ENCODE measurements around the gene DNAI7. TPM values are rescaled to one million over a fixed set of nuclear protein-coding genes. Genes with fewer than 3 reads are reported as not detected.

The DNAI7 gene
- total RNA-seq, 2 donors from 2014 or later = 0.17 TPM; not detected in 1

DNA sequence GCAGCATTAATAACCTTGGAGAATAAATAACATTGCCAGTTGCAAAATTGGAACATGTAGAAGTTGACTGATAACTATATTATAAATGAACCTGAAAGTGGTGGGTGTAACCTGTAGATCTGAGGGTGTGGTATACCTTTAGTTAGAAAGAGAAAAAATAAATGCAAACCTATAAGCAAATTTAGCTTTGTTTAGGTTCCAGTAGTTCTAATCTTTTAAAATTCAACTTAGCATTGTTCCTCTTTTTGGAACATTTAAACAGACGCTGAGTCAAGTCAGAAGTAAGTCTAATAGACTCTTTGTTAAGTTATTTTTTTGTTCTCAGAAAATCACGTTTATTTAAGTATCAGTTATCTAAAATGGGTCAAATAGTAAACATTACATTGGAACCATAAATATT lies 120.0 kb downstream of the DNAI7 start:
- DNase-seq = no peak
- Mint-ChIP-seq H3K4me3 (no peak overlapping the region), H3K9me3 (no peaks in the 10 kb centered on the region), H3K27me3 (ENCODE audit: low read depth) (no peaks in the 10 kb centered on the region), H3K27ac (no peak overlapping the region), H3K36me3 (ENCODE audit: insufficient read depth in 2 of 2) (peaks cover 2 to 30% of the 10 kb centered on the region in 2 donors), H3K4me1 (ENCODE audit: low read depth) (peaks cover 17% of the 10 kb centered on the region)
- no peak for ATAC-seq (replicated peaks in 1 of 2)

DNA sequence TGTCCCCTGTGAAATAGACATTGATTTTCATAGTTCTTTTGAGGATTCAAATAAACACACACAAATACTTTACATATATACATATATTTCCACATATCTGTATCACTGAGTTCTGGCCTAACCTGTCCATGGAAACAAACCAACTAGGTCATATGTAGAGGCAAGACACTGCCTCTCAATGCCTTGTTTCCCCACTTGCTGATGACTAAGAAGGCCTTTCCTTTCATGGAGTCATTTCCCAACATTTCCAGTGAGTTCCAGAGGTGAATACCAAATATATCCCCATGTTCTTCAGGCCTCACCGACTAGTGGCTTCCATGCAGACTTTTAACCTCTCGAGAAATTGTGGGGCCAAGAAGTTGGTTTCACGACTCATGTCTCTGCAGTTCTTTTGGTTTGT lies 120.8 kb downstream of the DNAI7 start:
- no peak for DNase-seq
- Mint-ChIP-seq H3K27ac (peak overlapping the region; percentile 8), H3K36me3 (ENCODE audit: insufficient read depth in 2 of 2) (peaks cover 2 to 34% of the 10 kb centered on the region in 2 donors), H3K4me1 (ENCODE audit: low read depth) (peaks cover 23% of the 10 kb centered on the region), H3K9me3 (no peaks in the 10 kb centered on the region), H3K4me3 (no peak overlapping the region), H3K27me3 (ENCODE audit: low read depth) (no peaks in the 10 kb centered on the region)
- ATAC-seq (replicated peaks in 1 of 2) = no peak

DNA sequence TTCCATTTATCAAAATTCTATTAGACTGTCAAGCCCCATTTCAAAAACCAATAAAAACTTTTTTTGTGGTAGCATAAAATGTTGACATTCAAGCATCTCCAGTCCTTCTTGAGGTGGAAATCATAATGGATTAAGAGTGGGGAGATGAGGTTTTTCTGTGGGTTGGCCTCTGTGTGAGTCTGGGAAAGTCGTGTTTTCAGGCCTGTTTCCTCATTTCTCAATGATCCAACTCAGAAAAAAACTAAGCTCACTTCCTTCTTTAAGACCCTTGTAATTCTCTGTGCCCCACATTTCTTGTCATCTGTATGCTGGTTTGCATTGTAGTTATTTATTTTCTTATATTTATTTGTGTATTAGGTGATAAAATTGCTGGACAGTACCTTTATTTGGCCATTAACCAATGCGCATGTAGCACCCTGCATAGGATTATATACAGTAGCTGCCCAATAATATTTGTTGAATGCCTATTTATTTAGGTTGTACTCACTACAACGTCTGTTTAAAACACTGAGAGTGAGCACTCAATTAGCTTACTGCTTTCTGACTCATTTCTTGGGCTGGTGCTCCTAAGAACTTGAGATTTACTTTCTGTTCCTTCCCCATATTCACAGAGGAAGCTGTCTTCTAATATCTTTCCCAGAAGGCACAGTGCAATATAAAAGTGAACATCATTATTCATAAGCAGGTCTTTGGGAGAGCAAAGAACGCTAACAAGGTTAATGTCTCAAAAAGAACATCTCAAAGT lies 121.9 kb downstream of the DNAI7 start:
- H3K4me3 Mint-ChIP-seq = no peak overlapping the region
- H3K36me3 Mint-ChIP-seq (ENCODE audit: insufficient read depth in 2 of 2) = peaks cover 2 to 37% of the 10 kb centered on the region in 2 donors
- ATAC-seq (replicated peaks in 1 of 2) = no peak
- peaks cover 29% of the 10 kb centered on the region for H3K4me1 Mint-ChIP-seq (ENCODE audit: low read depth)
- no peaks in the 10 kb centered on the region for H3K9me3 Mint-ChIP-seq
- no peak for DNase-seq
- H3K27ac Mint-ChIP-seq = no peak overlapping the region
- no peaks in the 10 kb centered on the region for H3K27me3 Mint-ChIP-seq (ENCODE audit: low read depth)

DNA sequence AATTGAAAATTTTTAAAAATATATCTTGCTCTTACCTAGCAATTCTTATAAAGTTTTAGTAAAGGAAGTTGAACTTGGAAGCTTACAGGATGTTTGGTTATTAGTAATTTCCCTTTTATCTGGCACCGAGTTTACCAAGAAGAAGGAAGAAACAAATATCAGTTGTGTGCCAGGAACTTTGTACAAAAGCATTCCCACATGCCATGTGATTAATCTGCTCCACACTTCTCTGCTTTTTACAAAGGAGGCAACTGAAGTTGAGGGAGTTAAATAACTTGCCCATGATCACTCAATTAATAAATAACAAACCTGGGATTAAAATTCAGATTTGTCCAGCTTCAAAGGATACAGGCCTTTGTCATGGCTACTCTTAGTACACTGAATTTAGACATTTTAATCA lies 123.6 kb downstream of the DNAI7 start:
- H3K4me1 Mint-ChIP-seq (ENCODE audit: low read depth) = peaks cover 34% of the 10 kb centered on the region
- no peaks in the 10 kb centered on the region for H3K27me3 Mint-ChIP-seq (ENCODE audit: low read depth)
- peaks cover 6 to 47% of the 10 kb centered on the region in 2 donors for H3K36me3 Mint-ChIP-seq (ENCODE audit: insufficient read depth in 2 of 2)
- ATAC-seq (replicated peaks in 1 of 2) (no peak), DNase-seq (no peak)
- no peak overlapping the region for H3K27ac Mint-ChIP-seq
- H3K4me3 Mint-ChIP-seq = no peak overlapping the region
- H3K9me3 Mint-ChIP-seq = no peaks in the 10 kb centered on the region

DNA sequence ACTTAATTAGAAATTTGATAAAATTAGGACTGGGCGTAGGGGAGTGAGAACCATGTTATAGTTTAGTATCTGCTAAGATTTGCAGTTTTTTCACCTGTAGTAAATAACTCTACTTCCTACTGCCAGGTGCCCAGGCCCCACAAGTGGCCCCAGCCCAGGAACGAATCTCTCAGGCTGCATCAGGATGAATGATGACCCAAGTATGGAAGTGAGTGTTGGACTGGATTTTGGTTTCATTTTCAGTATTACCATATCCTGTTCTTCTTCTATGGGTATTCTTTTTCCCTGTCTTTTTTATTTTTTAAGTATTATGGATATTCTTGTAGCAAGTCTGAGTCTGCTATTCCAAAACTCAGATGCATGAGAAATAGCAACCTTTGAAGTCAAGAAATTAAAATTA lies 125.7 kb downstream of the DNAI7 start:
- DNase-seq (no peak), ATAC-seq (replicated peaks in 1 of 2) (peak in 1 of 2 donors; percentile 17)
- Mint-ChIP-seq H3K9me3 (no peaks in the 10 kb centered on the region), H3K36me3 (ENCODE audit: insufficient read depth in 2 of 2) (peaks cover 7 to 53% of the 10 kb centered on the region in 2 donors), H3K27me3 (ENCODE audit: low read depth) (no peaks in the 10 kb centered on the region), H3K4me3 (no peak overlapping the region), H3K27ac (no peak overlapping the region), H3K4me1 (ENCODE audit: low read depth) (peaks cover 25% of the 10 kb centered on the region)

DNA sequence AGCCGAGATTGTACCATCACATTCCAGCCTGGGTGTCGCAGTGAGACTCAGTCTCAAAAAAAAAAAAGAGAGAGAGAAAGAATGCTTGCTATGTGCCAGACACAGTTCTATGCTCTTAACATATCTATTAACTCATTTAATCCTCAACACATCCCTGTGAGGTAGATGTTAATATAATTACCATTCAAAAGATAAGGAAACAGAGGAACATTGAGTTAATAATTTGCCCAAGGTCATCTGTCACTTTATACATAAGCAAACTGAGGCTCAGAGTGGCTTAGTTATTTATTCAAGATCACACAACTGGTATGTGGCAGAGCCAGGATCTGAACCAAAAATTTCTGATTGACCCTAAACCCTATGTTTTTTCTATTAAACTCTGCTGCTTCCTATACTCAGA lies 129.9 kb downstream of the DNAI7 start:
- H3K4me1 Mint-ChIP-seq (ENCODE audit: low read depth) = peaks cover 55% of the 10 kb centered on the region
- DNase-seq (no peak), ATAC-seq (replicated peaks in 1 of 2) (no peak)
- H3K4me3 Mint-ChIP-seq = no peak overlapping the region
- no peak overlapping the region for H3K27ac Mint-ChIP-seq
- peaks cover 6 to 41% of the 10 kb centered on the region in 2 donors for H3K36me3 Mint-ChIP-seq (ENCODE audit: insufficient read depth in 2 of 2)
- no peaks in the 10 kb centered on the region for H3K9me3 Mint-ChIP-seq
- no peaks in the 10 kb centered on the region for H3K27me3 Mint-ChIP-seq (ENCODE audit: low read depth)

DNA sequence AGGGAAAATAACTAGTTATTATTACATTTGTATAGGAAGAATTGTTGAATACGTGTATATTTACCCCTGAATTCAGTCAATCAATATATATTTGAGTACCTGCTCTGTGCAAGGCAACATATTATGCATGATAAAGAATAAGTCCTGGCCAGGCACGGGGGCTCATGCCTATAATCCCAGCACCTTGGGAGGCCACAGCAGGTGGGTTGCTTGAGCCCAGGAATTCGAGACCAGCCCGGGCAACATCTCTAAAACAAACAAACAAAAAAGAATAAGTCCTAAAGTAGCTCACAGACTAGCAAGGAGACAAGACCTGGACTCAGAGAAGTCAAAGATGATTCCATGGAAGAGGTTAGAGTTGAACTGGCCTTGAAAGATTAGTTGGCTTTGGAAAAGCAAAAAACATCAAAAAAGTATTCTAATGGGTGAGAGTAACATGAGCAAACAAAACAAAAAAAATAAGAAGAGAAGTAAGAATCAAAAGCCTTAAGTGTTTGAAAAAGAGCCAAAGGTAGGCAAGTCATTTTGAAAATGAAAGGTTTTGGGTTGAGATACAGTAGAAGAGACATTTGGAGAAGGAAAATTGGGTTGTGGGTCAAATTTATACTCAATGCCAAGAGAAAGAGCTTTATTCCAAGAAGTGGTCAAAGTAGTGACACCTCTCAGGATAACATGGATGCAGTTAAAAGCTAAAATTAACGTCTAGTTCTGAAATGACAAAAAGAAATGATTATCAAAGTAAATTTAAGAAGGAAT lies 130.9 kb downstream of the DNAI7 start:
- Mint-ChIP-seq H3K27me3 (ENCODE audit: low read depth) (no peaks in the 10 kb centered on the region), H3K4me3 (peak overlapping the region in 1 of 2 donors; percentile 33), H3K4me1 (ENCODE audit: low read depth) (peaks cover 50% of the 10 kb centered on the region), H3K27ac (peak overlapping the region; percentile 51), H3K36me3 (ENCODE audit: insufficient read depth in 2 of 2) (peaks cover 6 to 35% of the 10 kb centered on the region in 2 donors), H3K9me3 (no peaks in the 10 kb centered on the region)
- DNase-seq = no peak
- ATAC-seq (replicated peaks in 1 of 2) = no peak

DNA sequence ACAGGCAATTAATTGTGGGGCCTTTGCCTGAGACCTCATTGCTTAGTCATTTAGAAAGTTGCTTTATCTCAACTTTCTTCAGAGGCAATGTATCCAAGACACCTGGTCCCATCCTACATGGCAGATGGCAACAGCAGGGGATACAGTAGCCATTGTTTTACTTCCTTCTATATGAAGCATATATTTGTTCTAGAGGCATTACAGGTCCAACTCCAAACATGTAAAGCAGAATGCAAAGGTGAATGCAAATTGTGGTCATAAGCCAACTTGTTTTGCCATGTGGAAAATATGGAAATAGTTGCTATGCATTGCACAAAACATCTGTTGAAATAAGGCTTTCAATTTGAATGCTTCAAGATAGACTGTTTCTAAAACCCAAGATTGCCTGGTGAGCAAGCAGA lies 136.3 kb downstream of the DNAI7 start:
- H3K4me1 Mint-ChIP-seq (ENCODE audit: low read depth) = peaks cover 77% of the 10 kb centered on the region
- no peak for ATAC-seq (replicated peaks in 1 of 2)

More for the DNA sequence above, 136.3 kb downstream of the DNAI7 start:
- no peak for DNase-seq
- H3K4me3 Mint-ChIP-seq = peak overlapping the region; percentile 17 to 29
- H3K36me3 Mint-ChIP-seq (ENCODE audit: insufficient read depth in 2 of 2) = peaks cover 0 to 9% of the 10 kb centered on the region in 2 donors
- no peaks in the 10 kb centered on the region for H3K27me3 Mint-ChIP-seq (ENCODE audit: low read depth)
- no peaks in the 10 kb centered on the region for H3K9me3 Mint-ChIP-seq
- no peak overlapping the region for H3K27ac Mint-ChIP-seq

Other genes starting within 250 kb of the DNAI7 start
- 10 to 100 TPM; 53.4 to 71.1 TPM for gene BCAT1, start 246.1 kb downstream of the DNAI7 start, total RNA-seq
- gene ETFRF1, start 77 bp upstream of the DNAI7 start, total RNA-seq = 10 to 100 TPM; 22.5 to 23.4 TPM
- gene KRAS, start 55.8 kb upstream of the DNAI7 start, total RNA-seq = 10 to 100 TPM; 29.0 to 34.4 TPM

All from activated T-cell treated with anti-CD3 and anti-CD28 coated beads, Interleukin-2, amount 50 U/mL, for 72 hours (primary cell).